Lower lobe of right lung (tissue), 2 donors: Measurements from ENCODE around the gene PCDHB2. TPM values are rescaled to one million over a fixed set of nuclear protein-coding genes. Genes with fewer than 3 reads are reported as not detected.
"Not testable (repeated sequence)": the region's sequence is repeated elsewhere in the genome, so short reads cannot be mapped to it uniquely, and the experiment has no call there.

Experiments used
- ATAC-seq, 2 donors: fragments of 200-7000 bp; cut with Tn5 transposase; one replicate each; pipeline ENCODE4 v1.9.1; 2020 to 2022; ENCODE audit warnings: mild to moderate bottlenecking in 2 of 2, moderate library complexity in 2 of 2
- DNase-seq: peaks from one replicate; pipeline ENCODE4 v3.0.0-alpha.2; 2020
- H3K27ac ChIP-seq: fragments of 200-600 bp; one replicate; pipeline ENCODE4 v1.8.0; 2022
- H3K27me3 ChIP-seq: fragments of 200-600 bp; one replicate; pipeline ENCODE4 v1.8.0; 2022; ENCODE audit warnings: low read depth
- H3K36me3 ChIP-seq: fragments of 200-600 bp; one replicate; pipeline ENCODE4 v1.8.0; 2022; ENCODE audit warnings: mild to moderate bottlenecking
- H3K4me1 ChIP-seq: fragments of 200-600 bp; one replicate; pipeline ENCODE4 v1.8.0; 2022
- H3K4me3 ChIP-seq: fragments of 200-600 bp; one replicate; pipeline ENCODE4 v1.8.0; 2022; ENCODE audit warnings: mild to moderate bottlenecking
- H3K9me3 ChIP-seq: fragments of 200-600 bp; one replicate; pipeline ENCODE4 v1.8.0; 2022
- CTCF ChIP-seq: fragments of 200-600 bp; IDR thresholded peaks from one replicate; pipeline ENCODE4 v1.8.0; 2022; ENCODE audit warnings: antibody characterized with exemption, mild to moderate bottlenecking
- intact Hi-C: fragments of 100-400 bp; cut with DNase I; formaldehyde crosslinking; loops from one replicate; pipeline ENCODE4 v1.11.0; 2022
- total RNA-seq: library from RNA; stranded (reverse); fragmentation: NEBNext Ultra II Directional; extraction: Animal tissue kit (Norgen Biotek cat#: 25700); gene quantifications from one replicate; pipeline ENCODE4 v1.2.1, GENCODE V29; 2021
- donor health status: DM: no; HTN: yes; CAD: no; lungs with severe emphysema.

The PCDHB2 gene
- total RNA-seq, 1 donor from 2014 or later = 5.6 TPM

GRCh38 chr5:141135030-141135717, 40.8 kb downstream of the PCDHB2 start, which contains the start of gene PCDHB5:
Gene PCDHB5 (plus strand): TSS chr5:141135206. CDS start chr5:141135435, 229 bp downstream.
- no peaks in the 10 kb centered on the region for H3K4me1 ChIP-seq
- peak within 1 kb of the TSS; percentile 31 for H3K4me3 ChIP-seq
- no peak for DNase-seq
- no peaks in the 10 kb centered on the region for H3K36me3 ChIP-seq
- peak; percentile 32 for TF ChIP-seq CTCF
- intact Hi-C loops = no loop called here
- H3K27ac ChIP-seq = no peak within 1 kb of the TSS
- peaks cover 21% of the 10 kb centered on the region for H3K9me3 ChIP-seq
- no peaks in the 10 kb centered on the region for H3K27me3 ChIP-seq
- ATAC-seq = peak in 1 of 2 donors; percentile 68

DNA sequence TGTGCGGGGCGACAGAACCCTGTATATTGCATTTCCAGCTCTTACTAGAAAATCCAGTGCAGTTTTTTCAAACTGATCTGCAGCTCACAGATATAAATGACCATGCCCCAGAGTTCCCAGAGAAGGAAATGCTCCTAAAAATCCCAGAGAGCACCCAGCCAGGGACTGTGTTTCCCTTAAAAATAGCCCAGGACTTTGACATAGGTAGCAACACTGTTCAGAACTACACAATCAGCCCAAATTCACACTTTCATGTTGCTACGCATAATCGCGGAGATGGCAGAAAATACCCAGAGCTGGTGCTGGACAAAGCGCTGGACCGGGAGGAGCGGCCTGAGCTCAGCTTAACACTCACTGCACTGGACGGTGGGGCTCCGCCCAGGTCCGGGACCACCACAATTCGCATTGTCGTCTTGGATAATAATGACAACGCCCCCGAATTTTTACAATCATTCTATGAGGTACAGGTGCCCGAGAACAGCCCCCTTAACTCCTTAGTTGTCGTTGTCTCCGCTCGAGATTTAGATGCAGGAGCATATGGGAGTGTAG, 41.4 kb downstream of the PCDHB2 start:
- ATAC-seq (no peak), DNase-seq (no peak)
- peaks cover 21% of the 10 kb centered on the region for H3K9me3 ChIP-seq
- H3K4me3 ChIP-seq = peak overlapping the region; percentile 31
- H3K4me1 ChIP-seq = no peaks in the 10 kb centered on the region
- TF ChIP-seq CTCF = no peak
- H3K36me3 ChIP-seq = no peaks in the 10 kb centered on the region
- H3K27ac ChIP-seq = no peak overlapping the region
- intact Hi-C loops = no loop called here
- no peaks in the 10 kb centered on the region for H3K27me3 ChIP-seq

DNA sequence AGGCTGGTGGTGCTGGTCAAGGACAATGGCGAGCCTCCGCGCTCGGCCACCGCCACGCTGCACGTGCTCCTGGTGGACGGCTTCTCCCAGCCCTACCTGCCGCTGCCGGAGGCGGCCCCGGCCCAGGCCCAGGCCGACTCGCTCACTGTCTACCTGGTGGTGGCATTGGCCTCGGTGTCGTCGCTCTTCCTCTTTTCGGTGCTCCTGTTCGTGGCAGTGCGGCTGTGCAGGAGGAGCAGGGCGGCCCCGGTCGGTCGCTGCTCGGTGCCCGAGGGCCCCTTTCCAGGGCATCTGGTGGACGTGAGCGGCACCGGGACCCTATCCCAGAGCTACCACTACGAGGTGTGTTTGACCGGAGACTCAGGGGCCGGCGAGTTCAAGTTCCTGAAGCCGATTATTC, 42.9 kb downstream of the PCDHB2 start:
- peaks cover 21% of the 10 kb centered on the region for H3K9me3 ChIP-seq
- H3K4me1 ChIP-seq, ATAC-seq, intact Hi-C loops, H3K4me3 ChIP-seq, H3K36me3 ChIP-seq, DNase-seq, H3K27ac ChIP-seq, H3K27me3 ChIP-seq: not testable (repeated sequence)

Other genes with a start within 250 kb of the PCDHB2 start
- 0.32 TPM for gene PCDHA9, start 246.2 kb upstream of the PCDHB2 start, total RNA-seq
- gene PCDHA10, start 238.7 kb upstream of the PCDHB2 start, total RNA-seq = 1.5 TPM
- gene PCDHA11, start 225.7 kb upstream of the PCDHB2 start, total RNA-seq = 0.38 TPM
- gene PCDHA12, start 219.3 kb upstream of the PCDHB2 start, total RNA-seq = 6.6 TPM
- 0.97 TPM for gene PCDHA13, start 212.5 kb upstream of the PCDHB2 start, total RNA-seq
- gene PCDHAC1, start 168.3 kb upstream of the PCDHB2 start, total RNA-seq = 3.1 TPM
- 5.8 TPM for gene PCDHAC2, start 128.1 kb upstream of the PCDHB2 start, total RNA-seq
- 0.15 TPM for gene PCDHB1, start 43.2 kb upstream of the PCDHB2 start, total RNA-seq
- gene PCDHB3, start 5.9 kb downstream of the PCDHB2 start, total RNA-seq = 1.5 TPM
- gene PCDHB4, start 27.2 kb downstream of the PCDHB2 start, total RNA-seq = 2.2 TPM
- gene PCDHB5, start 40.6 kb downstream of the PCDHB2 start, total RNA-seq = 1.8 TPM
- 0.41 TPM for gene PCDHB6, start 55.4 kb downstream of the PCDHB2 start, total RNA-seq
- 1.9 TPM for gene PCDHB7, start 78.0 kb downstream of the PCDHB2 start, total RNA-seq
- 2.6 TPM for gene PCDHB8, start 83.2 kb downstream of the PCDHB2 start, total RNA-seq
- gene PCDHB16, start 87.8 kb downstream of the PCDHB2 start, total RNA-seq = 2.6 TPM
- 3.0 TPM for gene PCDHB9, start 92.5 kb downstream of the PCDHB2 start, total RNA-seq
- gene PCDHB10, start 97.7 kb downstream of the PCDHB2 start, total RNA-seq = 2.0 TPM
- 2.7 TPM for gene PCDHB11, start 105.0 kb downstream of the PCDHB2 start, total RNA-seq
- gene PCDHB12, start 114.1 kb downstream of the PCDHB2 start, total RNA-seq = 1.7 TPM
- gene PCDHB13, start 119.3 kb downstream of the PCDHB2 start, total RNA-seq = 2.9 TPM
- 2.1 TPM for gene PCDHB14, start 128.7 kb downstream of the PCDHB2 start, total RNA-seq
- gene PCDHB15, start 150.8 kb downstream of the PCDHB2 start, total RNA-seq = 2.8 TPM
- 0.71 TPM for gene SLC25A2, start 209.4 kb downstream of the PCDHB2 start, total RNA-seq
- 65.0 TPM for gene TAF7, start 226.2 kb downstream of the PCDHB2 start, total RNA-seq
- 0.53 TPM for gene PCDHGA1, start 235.9 kb downstream of the PCDHB2 start, total RNA-seq
- gene PCDHGA2, start 244.1 kb downstream of the PCDHB2 start, total RNA-seq = 2.7 TPM
- gene PCDHGA3, start 249.2 kb downstream of the PCDHB2 start, total RNA-seq = 1.8 TPM